ENCODE measurements around the gene CDK5. TPM values are rescaled to one million over a fixed set of nuclear protein-coding genes. Genes with fewer than 3 reads are reported as not detected.
A peak's percentile ranks its signal among the peaks of the same experiment; 100 is the strongest.

CDK5 gene
- total RNA-seq, 2 experiments from 2014 or later = 3.1 to 3.5 TPM

DNA sequence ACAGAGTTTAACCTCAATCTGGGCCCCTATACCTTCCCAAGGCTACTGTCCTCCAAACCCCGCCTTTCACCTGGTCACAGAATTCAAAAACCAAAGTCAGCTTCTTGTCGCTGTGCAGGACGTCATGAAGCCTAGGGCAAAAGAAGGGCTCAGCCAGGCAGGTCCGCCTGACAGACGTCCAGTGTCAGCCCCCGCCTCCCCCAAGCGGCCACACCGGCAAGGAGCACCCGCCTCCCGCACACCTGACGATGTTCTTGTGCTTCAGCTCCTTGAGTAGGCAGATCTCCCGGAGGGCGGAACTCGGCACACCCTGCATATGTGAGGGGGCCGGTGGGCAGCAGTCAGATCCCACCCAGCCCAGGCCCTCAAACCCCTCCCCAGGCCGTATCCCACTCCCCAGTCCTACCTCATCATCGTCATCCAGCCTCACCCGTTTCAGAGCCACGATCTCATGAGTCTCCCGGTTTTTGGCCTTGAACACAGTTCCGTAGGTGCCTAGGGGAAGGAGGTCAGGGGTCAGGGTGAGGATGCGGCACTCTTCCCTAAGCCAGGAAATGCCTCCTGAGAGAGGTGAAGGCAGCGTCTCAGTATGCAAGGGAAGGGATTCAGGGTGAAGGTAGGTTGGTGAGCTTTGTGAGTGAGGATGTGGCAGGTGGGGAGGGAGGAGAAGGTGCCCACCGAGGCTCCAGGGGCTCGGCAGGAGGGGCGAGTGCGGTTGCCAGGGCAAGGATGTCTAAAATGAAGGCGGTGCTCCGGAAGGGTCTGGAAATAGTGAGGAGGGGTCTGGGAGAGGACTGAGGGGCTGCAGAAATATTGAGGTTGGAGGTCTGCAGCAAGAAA lies 811 bp downstream of the CDK5 start:
- no peaks in the 10 kb centered on the region for H3K9me3 Mint-ChIP-seq
- peaks cover 56% of the 10 kb centered on the region for H3K4me1 ChIP-seq (ENCODE audit: insufficient read depth, low read length)
- no peak for ATAC-seq (ENCODE audit: poor library complexity)
- H3K4me1 Mint-ChIP-seq (ENCODE audit: low read depth) = peaks cover 48% of the 10 kb centered on the region
- H3K4me3 Mint-ChIP-seq = peak overlapping the region; percentile 96
- H3K27me3 ChIP-seq (ENCODE audit: control insufficient read depth in 1 of 2, insufficient read depth in 2 of 2, low read length in 2 of 2) = no peaks in the 10 kb centered on the region
- intact Hi-C loops (cut with DNase I, micrococcal nuclease) = loop anchor here (1.0 to 10.0 kb wide), 4 partner anchors 28 to 1342 kb away; partner anchors contain the start of gene ZNF467 (in 1 of the 2)
- ChIA-PET CTCF (no interaction called here), POLR2A (interaction anchor here (1.5 to 2.8 kb wide), 4 partner anchors 24 to 43 kb away, joined by 5 to 17 read pairs (median 13); partner anchors contain the start of genes ABCB8, FASTK and TMUB1)
- H3K36me3 Mint-ChIP-seq (ENCODE audit: low read depth) = peaks cover 5% of the 10 kb centered on the region
- peak in 1 of 14 experiments; percentile 44 for DNase-seq
- no peak overlapping the region for H3K27ac Mint-ChIP-seq
- H3K36me3 ChIP-seq (ENCODE audit: insufficient read depth, low read length) = peaks cover 4% of the 10 kb centered on the region
- TF ChIP-seq, protein P1, sequence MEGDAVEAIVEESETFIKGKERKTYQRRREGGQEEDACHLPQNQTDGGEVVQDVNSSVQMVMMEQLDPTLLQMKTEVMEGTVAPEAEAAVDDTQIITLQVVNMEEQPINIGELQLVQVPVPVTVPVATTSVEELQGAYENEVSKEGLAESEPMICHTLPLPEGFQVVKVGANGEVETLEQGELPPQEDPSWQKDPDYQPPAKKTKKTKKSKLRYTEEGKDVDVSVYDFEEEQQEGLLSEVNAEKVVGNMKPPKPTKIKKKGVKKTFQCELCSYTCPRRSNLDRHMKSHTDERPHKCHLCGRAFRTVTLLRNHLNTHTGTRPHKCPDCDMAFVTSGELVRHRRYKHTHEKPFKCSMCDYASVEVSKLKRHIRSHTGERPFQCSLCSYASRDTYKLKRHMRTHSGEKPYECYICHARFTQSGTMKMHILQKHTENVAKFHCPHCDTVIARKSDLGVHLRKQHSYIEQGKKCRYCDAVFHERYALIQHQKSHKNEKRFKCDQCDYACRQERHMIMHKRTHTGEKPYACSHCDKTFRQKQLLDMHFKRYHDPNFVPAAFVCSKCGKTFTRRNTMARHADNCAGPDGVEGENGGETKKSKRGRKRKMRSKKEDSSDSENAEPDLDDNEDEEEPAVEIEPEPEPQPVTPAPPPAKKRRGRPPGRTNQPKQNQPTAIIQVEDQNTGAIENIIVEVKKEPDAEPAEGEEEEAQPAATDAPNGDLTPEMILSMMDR (IDR thresholded peaks at IDR 0.05) = no peak
- H3K9me3 ChIP-seq (ENCODE audit: control insufficient read depth in 1 of 2, insufficient read depth in 1 of 2, low read length in 2 of 2) = no peaks in the 10 kb centered on the region
- no peaks in the 10 kb centered on the region for H3K27me3 Mint-ChIP-seq
- peak overlapping the region; percentile 89 for H3K4me3 ChIP-seq (ENCODE audit: low read length)
- no peak overlapping the region for H3K27ac ChIP-seq (ENCODE audit: low read depth in 1 of 2, low read length in 2 of 2)

DNA sequence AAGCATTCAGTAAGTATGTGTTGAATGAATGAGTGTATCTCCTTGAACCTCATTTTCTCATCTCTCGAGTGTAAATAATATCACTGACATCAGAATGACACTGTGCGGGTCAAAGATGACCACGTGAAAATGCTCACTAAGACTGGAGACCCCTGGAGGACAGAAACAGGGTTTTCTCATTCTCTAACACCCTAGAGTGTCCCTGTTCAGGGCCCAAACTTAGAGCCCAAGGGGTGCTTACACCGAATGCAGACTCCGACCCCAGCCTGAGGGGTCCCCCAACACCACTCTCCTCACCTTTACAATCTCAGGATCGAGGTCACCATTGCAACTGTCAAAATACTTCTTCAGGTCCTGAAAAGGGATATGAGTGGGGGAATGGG lies 1.4 kb downstream of the CDK5 start:
- no peak overlapping the region for H3K27ac ChIP-seq (ENCODE audit: low read depth in 1 of 2, low read length in 2 of 2)
- TF ChIP-seq, protein P1 (IDR thresholded peaks at IDR 0.05) = no peak
- H3K36me3 ChIP-seq (ENCODE audit: insufficient read depth, low read length) = no peaks in the 10 kb centered on the region
- H3K4me1 ChIP-seq (ENCODE audit: insufficient read depth, low read length) = peaks cover 57% of the 10 kb centered on the region
- ATAC-seq (ENCODE audit: poor library complexity) = no peak
- no peaks in the 10 kb centered on the region for H3K9me3 Mint-ChIP-seq
- H3K4me1 Mint-ChIP-seq (ENCODE audit: low read depth) = peaks cover 42% of the 10 kb centered on the region
- ChIA-PET CTCF (no interaction called here), POLR2A (no interaction called here)
- intact Hi-C loops (cut with DNase I, micrococcal nuclease) = loop anchor here (5.0 to 10.0 kb wide), 3 partner anchors 39 to 1341 kb away; partner anchors contain the start of gene ZNF467 (in 1 of the 2)
- H3K27ac Mint-ChIP-seq = no peak overlapping the region
- H3K27me3 ChIP-seq (ENCODE audit: control insufficient read depth in 1 of 2, insufficient read depth in 2 of 2, low read length in 2 of 2) = no peaks in the 10 kb centered on the region
- DNase-seq = no peak
- no peaks in the 10 kb centered on the region for H3K27me3 Mint-ChIP-seq
- H3K36me3 Mint-ChIP-seq (ENCODE audit: low read depth) = peaks cover 5% of the 10 kb centered on the region
- no peaks in the 10 kb centered on the region for H3K9me3 ChIP-seq (ENCODE audit: control insufficient read depth in 1 of 2, insufficient read depth in 1 of 2, low read length in 2 of 2)
- H3K4me3 ChIP-seq (ENCODE audit: low read length) = no peak overlapping the region
- peak overlapping the region; percentile 96 for H3K4me3 Mint-ChIP-seq

DNA sequence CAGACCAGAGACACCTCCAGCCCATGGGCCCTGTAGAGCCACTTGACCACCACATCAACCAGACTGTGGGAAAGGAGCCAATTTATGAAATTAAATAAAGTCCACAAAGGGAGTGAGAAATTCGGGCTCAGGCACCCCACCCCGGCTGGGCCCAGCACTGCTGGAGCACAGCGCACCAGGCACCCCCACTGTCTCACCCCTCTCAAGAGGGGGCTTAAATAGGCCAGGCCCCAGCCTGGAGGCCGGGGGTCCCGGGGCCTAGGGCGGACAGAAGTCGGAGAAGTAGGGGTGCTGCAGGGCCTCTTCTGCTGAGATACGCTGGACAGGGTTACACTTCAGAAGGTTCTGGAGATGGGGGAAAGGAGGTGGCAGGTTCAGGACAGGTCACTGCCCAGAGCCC lies 3.9 kb downstream of the CDK5 start:
- intact Hi-C loops (cut with DNase I, micrococcal nuclease) = loop anchor here in 1 of 2 experiments (10.0 kb wide), 1 partner anchor 1339 kb away; a partner anchor contains a TSS
- CTCF ChIA-PET = interaction anchor here (1.2 kb wide), 1 partner anchor 26 kb away, joined by 3 read pairs; the partner anchor contains the start of gene ABCB8

More for the DNA sequence above, 3.9 kb downstream of the CDK5 start:
- no peak for ATAC-seq (ENCODE audit: poor library complexity)
- POLR2A ChIA-PET = no interaction called here
- H3K27me3 ChIP-seq (ENCODE audit: control insufficient read depth in 1 of 2, insufficient read depth in 2 of 2, low read length in 2 of 2) = no peaks in the 10 kb centered on the region
- DNase-seq = no peak
- H3K4me3 ChIP-seq (ENCODE audit: low read length) = no peak overlapping the region
- Mint-ChIP-seq H3K27ac (no peak overlapping the region), H3K27me3 (no peaks in the 10 kb centered on the region), H3K4me3 (no peak overlapping the region), H3K36me3 (ENCODE audit: low read depth) (peaks cover 3% of the 10 kb centered on the region), H3K9me3 (no peaks in the 10 kb centered on the region), H3K4me1 (ENCODE audit: low read depth) (peaks cover 31% of the 10 kb centered on the region)
- H3K36me3 ChIP-seq (ENCODE audit: insufficient read depth, low read length) = no peaks in the 10 kb centered on the region
- H3K27ac ChIP-seq (ENCODE audit: low read depth in 1 of 2, low read length in 2 of 2) = no peak overlapping the region
- peaks cover 44% of the 10 kb centered on the region for H3K4me1 ChIP-seq (ENCODE audit: insufficient read depth, low read length)
- no peaks in the 10 kb centered on the region for H3K9me3 ChIP-seq (ENCODE audit: control insufficient read depth in 1 of 2, insufficient read depth in 1 of 2, low read length in 2 of 2)
- TF ChIP-seq, protein P1 (IDR thresholded peaks at IDR 0.05) = no peak
